ELF-1 (cell line): ENCODE measurements around the gene ALS2CL.

Experiments
- DNase-seq: peaks from one replicate; pipeline ENCODE4 v3.0.0-alpha.2; 2016; ENCODE audit warnings: low read depth, low spot score

The ALS2CL gene

DNA sequence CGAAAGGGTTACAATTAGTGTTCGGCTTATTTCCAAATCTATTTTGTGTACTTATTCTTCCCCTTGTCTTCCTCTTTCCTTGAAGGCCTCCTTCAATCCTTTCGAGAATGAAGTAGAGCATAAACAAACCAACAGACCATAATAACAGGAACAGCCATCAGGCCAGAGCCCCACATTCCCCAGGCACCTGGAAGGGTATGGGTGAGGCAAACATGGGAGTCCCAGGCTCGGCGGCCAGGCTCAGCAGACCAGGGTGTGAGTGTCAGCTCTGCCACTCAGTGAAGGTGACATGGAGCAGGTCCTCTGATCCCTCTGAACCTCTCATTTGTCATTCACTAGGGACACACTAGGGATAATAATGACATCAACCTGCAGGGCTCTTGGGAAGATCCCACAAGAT, 13.8 kb downstream of the ALS2CL start:
- no peak for DNase-seq

DNA sequence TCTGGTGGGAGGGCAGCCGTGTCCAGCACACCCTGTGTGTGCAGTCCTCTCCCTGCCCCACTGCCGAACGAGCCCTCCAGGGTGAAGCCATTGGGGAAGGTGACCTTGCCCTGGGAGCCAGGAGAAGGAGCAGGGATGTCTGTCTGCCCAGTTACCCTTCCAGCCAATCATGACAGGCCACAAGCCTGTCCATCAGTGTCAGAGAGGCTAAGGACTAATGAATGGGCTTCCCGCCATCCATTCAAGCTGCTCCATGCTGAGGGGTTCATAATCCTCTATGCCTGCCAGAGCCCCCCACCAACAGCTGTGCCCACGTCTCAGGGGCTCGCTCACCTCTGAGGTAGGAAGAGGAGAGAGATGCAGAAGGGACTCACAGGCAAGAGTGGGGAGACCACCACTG, 15.2 kb downstream of the ALS2CL start:
- no peak for DNase-seq

DNA sequence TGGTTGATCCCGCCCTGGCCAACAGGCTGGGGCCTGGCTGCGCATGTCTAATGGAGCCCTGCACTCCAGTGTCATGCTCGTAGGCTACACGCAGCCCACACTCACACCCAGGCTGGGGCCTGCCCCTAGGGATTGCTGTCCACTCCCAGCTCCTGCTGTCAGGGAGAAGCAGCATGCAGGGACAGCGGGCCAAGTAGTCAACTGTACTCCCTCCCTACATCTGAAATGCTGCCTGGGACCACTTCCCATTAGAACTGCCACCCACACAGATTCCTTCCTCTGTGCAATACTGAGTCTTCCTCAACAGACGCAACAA, 16.1 kb downstream of the ALS2CL start:
- DNase-seq = peak; percentile 27

DNA sequence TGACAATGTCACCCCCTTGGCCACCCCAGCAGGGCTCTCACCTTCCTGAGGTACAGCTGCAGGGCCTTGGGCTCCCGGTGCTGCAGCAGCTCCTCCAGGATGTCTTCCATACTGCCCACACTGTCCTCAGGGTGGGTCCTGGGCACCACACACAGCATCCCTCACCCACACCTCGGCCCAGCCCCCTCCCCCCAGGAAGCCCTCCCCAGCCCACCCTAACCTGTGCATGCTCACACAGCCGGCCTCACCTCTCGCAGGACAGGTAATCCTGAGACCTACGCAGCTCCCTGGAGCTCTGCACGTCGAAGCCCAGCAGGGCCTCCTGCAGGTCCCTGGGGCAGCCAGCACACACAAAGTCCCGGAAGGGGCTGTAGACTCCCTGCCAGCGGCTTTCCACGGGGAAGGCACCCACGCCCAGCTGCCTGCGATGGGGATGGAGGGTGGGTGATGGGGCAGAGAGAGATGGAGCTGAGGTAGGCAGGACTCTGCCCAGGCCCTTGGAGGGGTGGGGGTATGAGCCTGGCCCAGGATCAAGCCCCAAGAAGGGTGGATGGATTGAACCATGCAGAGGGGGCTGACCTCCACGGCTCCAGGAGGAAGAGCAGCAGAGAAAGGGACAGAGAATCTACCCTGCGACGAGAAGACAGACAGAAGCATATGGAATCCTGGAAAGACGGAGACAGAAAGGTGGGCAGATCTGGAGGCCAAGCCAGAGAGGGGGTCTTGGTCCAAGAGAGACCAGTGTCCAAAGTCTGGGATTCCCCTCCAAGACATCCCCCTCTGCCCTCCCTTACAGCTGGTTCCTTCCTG, 16.7 kb downstream of the ALS2CL start:
- DNase-seq = no peak

DNA sequence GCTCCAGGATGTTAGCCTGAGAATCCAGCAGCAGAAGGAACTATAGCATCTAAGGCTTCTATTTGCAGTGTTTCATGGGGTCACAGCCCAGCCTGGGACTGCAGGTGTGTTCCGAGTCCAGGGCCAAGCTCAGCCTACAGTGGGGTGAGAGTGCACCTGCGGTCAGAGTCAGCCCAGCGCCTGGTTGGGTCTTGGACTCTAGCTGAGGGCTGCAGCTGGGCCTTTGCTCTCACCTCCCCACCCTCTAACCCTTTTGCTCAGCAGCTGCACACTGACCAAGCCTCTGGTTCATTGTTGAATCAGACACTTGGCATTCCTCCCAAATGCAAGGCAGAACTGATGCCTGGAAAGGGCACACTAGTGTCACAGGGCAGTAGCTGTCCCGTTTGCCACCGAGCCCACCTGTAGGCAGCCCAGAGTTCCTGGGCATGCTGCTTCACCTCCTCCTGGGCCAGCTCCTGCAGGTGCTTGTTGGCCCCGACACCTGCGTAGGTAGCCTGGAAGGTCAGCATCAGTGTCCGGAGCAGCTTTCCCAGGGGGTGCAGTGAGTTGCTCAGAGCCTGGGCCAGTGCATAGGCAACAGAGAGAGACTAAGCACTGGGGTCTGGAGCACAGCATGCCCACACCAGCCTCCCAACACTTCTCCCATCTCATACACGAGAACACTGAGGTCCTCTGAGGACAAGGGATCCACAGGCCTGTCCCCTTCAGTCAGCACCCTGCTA, 17.5 kb downstream of the ALS2CL start:
- DNase-seq = no peak

DNA sequence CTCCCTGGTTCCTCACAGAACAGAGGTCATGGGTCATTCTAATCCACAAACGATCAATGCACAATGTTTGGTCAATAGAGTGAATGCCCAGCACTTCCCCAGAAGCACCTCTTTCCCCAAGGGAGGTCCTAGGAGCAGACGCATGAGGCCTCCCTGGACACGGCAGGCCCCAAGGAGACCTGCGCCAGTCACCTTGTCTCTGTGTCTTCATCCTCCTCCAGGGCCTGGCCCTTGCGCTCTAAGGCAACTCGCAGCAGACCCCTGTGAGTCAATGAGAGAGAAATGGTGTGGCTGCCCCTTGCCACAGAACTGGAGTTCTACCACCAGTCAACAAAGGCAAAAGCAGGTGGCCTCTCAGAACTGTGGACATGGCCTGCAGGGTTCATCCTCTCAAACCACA, 18.1 kb downstream of the ALS2CL start:
- no peak for DNase-seq

DNA sequence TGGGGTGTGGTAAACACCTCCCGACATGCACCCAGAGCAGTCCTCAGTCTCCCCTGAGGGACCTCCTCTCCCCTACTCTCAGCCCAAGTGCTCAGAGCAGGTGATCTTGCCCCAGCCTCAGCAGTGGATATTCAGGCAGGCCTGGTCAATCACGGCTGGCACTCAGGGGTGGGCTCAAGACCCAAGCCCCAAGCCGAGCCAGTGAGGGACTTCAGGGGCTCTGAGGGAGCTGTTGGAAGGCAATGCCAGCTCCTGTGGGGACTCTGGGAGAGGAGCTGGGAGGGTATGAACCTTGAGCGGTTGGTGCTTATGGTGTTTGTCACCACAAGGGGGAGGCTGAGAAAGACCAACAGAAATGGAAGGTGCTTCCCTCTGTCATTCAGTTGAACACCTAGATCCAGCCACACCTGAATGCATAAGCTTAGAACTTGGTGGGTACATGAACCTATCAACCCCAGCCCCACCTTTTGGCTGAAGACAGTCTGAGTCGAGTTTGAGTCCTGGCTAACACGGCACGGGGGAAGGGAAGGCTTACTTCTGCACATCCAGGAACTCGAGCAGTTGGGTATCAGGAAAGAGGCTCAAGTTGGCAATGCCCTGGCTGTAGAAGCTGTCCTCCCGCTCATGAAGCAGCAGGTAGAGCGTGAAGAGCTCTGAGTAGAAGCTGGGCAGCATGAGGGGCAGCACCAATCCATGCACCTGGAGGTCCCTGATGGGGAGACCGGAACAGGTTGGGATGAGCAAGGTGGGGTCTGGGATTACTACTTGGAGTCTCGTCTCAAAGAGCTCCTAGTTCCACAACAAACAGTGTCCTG, 19.2 kb downstream of the ALS2CL start:
- no peak for DNase-seq

DNA sequence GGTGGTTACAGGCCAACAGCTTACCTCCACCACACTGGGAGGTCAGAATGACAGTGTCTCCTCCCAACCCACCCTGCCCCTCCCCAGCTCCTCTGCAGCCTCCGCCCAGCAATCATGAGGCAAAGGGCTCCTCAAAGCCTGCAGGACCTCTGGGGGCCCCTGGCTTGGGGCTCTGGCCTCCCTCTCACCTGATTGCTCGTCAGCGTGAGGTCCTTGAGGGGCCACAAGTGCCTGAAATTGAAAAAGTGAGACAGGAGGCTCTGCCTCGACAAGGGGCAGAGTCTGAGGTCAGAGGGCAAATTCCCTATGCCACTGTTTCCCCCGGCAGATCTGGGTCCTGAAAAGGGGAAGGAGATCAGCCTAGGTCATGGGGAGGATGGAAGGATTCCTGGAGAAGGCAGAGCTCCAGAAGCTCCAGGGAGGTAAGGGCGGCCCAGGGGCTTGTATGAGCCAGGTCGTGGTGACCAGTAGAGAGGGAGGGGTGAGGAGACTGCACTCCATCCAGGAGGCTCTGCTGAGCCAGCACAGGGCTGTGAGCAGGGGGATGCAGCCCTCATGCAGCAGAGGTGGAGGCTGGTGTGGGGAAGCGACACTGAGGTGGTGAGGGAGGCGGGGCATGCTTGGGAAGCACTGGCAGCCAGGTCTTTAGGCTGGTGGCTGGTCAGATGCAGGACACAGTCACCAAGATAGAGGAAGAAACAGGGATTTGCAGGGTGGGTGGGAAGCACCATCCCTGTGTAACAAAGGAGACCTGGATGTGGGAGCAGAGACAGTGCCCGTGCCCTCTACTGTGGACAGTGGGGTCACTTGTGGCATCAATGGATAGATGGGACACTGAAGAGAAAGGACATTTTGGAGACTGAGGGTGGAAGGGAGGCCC, 20.1 kb downstream of the ALS2CL start:
- no peak for DNase-seq

DNA sequence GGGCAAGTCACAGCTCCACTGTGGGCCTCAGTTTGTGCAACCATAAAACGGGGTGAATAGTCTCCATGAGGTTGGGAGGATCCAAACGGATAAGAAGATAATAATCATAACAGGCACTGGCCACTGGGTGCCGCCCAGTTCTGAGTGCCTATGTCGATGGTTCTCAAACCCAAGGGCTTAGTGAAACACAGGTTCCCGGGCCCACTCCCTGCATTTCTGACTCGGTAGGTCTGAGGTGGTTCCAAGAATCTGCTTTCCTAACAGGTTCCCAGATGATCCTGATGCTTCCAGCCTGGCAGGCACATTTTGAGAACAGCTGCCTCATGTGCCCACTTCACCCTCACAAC, 21.2 kb downstream of the ALS2CL start:
- DNase-seq = no peak

DNA sequence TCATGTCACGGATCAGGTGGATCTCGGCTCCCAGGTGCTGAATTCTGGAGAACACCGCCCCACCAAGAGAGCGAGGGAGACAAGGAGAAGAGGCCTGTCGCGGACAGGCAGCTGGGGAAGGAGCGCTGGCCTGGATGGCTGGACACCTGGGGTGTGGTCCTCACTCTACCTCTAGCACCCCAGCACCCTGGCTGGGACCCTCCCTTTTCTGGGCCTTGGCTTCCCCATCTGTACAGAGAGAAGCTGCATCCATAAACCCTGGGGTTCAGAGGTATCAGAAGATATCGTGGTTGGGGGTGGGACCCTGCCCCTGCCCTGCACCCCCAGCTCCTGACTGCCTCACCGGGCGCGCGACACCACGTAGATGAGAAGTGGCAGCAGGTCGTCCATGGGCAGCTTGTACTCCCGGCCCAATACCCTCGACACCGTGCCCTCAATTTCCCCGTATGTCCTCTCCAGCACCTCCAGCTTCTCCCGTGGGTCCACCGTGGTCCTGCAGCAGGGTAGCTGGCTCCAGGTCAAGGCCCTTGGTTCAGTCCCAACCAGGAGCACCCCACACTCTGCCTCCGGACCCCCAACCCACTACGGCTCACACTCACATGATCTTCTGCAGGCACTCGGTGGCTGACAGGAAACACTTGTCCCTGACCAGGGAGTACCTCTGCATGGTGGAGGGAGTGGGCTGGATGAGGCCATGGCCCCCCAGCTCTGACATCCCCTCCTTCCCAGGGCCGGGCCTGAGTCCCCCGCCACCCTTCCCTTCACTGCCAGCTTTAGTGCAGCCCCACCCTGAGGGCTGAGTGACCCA, 21.7 kb downstream of the ALS2CL start:
- no peak for DNase-seq

DNA sequence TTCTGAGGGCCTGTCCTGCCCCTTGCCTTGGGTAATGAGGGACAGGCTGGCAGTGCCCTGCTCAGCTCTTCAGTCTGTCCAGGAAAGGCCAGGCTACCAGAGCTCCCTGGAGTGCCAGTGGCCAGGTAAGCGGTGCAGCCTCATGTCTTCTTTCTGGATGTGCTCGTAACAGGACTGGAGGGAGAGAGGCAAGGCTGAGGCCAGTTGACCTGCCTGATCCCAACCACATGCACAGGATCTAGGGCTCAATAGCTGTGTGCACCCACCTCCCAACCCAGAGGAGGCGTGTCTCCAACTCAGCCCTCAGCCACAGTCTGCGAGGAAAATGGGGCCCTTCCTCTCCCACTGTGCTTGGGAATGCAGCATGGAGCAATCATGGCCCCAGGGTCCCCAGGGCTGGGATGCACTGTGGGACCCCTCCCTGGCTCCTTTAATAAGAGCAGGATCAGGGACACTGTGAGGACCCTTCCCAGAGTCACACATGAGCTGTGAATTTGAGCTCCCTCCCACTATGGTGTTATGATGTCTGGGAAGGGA, 22.5 kb downstream of the ALS2CL start:
- DNase-seq = no peak

DNA sequence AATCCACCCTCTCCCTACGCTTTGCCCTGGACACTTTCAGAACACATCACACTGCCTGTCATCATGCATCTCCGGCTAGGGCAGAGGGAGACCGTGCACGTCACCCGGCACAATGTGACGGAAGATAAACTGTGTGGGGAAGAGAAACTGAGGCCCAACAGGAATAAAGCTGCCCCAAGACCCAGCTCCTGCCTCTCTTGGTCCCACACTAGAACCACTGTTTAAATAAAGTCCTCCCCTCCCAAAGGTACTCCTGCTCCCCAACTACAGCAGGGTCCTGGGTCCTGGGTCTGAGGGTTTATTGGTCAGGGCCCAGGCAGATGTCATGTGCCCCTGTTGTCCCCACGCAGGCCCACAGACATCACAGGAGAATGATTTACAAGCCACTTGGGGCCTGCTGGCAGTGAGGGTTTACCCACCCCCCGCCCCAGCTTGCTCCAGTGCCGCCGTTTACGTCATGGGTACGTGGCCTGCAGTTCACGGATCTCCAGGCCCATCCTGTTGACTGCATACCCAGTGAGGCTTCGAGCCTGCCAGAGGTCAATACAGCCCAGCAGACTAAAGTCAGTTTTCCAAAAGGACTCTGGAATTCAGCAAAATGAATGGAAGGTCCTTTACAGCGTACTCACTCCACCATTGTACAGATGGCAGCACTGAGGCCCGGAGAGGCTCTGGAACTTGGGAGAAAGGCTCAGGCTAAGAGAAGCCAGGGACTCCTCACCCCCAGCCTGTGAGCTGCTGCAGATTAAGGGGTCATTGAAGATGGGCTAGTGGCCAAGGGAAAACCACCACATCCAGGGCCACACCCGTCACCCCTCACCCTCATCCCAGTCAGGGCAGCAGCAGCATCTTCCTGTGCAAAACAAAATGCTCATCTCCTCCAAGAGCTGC, 23.2 kb downstream of the ALS2CL start:
- no peak for DNase-seq

DNA sequence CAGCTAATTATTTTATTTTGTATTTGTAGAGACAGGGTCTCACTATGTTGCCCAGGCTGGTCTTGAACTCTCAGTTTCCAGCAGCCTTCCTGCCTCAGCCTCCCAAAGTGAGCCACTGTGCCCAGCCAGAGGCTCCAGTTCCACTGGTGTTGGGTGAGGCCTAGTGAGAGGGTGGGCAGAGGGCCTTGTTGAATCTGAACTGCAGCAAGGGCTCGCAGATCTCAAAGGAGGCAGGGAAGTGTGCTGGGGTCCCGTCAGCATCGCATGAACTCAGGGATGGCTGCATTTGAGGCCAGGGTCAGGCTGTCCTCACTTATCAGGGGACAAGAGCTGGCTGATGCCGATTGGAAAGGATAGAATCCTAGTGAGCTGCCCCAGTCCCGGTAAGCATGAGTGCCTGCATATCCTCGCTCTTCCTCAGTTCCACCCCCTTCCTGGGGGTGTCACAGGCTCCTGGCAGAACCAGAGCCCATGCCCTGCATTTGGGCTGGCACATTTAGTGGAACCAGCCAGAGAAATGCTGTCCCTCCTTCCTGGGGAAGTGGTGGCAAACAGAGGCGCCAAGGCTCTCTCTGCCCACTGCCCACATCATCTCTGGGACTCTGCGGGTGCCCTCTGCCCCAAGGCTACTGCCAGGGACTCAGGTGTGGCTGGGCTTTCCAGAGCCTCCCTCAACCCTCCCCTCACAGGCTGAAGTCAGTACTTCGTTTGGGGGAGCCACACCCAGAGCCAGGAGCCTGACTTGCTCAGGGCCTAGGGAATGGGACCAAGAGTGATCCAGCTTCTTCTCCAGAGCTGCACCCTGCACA, 24.1 kb downstream of the ALS2CL start:
- no peak for DNase-seq

DNA sequence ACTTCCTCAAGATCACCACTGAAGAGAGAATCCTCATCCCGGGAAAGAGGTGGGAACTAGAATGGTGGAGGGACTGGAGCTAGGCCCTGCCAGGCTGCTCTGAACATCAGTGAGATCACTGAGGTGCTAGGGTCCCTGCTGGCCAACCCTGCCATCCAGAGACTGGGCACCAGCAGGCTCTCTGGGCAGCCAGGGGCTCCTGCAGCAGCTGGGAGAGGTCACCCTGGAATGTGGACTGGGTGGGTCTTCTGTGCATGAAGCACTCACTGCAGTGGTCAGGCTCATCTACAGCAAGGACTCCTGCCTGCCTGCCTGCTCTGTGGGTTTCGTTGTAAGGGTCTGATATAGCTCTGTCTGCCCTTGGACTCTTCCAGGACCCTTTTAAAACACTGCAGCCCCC, 24.9 kb downstream of the ALS2CL start:
- no peak for DNase-seq

DNA sequence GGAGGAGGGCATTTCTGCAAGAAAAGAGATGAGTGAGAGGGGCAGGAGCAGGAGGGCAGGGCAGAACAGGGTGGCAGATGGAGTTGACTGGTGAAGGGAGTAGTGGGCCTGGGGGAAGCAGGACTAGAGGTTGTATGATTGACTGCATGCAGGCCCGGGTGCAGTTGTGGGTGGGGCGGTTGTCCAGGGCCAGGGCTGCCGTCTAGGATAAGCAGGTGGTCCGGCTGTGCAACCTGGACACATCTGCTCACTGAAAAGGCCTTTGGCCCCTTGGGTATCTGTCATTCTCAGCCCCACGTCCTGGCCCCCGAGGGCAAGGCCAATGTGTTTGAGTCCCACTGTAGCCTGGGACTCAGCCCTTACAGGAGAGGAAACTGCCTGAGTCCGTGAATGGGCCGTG, 25.4 kb downstream of the ALS2CL start:
- no peak for DNase-seq

DNA sequence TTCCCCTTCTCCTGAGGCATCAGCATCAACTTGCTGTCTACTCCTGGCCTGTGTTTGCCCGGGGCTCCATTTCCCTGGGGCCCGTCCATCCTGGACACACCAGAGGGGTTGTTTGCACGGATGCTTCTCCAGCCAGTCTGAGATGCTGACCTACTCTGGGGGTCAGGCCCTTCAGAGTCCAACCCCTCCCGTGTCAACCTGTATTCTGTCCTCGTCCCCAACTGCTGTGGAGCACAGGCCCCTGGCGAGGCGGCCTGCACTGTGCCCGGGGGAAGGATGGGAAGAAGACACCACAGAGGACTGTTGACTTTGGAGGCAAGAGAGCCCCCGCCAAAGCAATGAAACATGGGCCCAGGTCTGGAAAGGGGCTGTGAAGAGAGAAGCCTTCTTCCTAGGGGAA, 25.8 kb downstream of the ALS2CL start:
- DNase-seq = no peak

DNA sequence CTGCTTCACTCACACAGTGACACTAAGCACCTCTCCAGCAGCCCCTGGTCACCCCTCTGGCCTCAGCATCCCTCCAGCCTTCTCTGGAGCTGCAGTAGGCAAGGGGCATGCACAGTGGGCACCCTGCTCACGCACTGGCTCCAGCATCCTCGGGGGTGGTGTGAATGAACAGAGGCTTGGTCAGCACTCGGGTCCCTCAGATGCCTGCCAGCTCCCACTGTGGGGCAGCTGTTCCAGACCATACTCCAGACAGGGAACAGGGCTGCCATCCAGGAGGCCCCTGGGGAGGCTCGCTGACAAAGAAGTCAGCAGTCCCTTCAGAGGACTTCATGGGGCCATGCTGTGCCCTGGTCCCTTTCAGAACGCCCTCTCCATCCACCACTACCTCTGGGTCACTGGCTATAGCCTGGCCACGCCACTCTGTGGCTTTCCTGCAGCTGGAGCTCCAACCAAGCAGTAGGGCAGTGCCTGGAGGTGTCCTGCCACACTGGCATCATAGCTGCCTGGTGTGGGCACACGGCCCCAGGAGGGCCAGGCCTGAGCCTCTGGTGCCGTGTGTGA, 26.3 kb downstream of the ALS2CL start:
- no peak for DNase-seq

DNA sequence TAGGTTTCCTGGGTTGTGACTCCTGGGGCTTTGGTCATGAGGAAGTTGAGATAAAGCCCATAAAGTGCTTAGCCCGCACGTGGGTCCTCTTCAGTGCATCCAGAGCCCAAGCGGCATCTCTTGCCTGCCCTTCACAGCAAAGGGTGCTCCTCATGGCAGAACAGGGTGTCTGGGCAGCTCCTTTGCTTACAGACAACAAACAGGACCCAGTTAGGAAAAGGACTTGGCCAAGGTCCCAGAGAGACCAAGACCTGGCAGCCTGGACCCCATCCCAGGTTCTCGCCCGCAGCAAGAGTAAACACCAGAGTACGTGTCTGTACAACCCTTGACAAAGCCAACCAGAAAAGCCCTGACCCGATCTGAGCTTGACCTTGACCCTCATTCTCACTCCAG, 27.0 kb downstream of the ALS2CL start:
- no peak for DNase-seq
